Activated naive CD4-positive, alpha-beta T cell treated with anti-CD3 and anti-CD28 coated beads for 36 hours (primary cell): ENCODE measurements around the gene DUSP1. TPM values are rescaled to one million over a fixed set of nuclear protein-coding genes. Genes with fewer than 3 reads are reported as not detected.
A peak's percentile ranks its signal among the peaks of the same experiment; 100 is the strongest.
"Not testable (repeated sequence)": the region's sequence is repeated elsewhere in the genome, so short reads cannot be mapped to it uniquely, and the experiment has no call there.

Experiments used
- CTCF ChIA-PET: fragments of 350-600 bp; sonication (Branson Sonifier 250); formaldehyde crosslinking; loops from one replicate; lab custom pipeline; 2021; ENCODE audit warnings: antibody characterized with exemption; lab: Charles Lee
- DNase-seq: peaks from one replicate; pipeline ENCODE4 v3.0.0-alpha.2; 2020
- H3K27ac Mint-ChIP-seq: one replicate; pipeline ENCODE4 v1.8.0; 2021; ENCODE audit warnings: mild to moderate bottlenecking, mixed read lengths
- H3K27me3 Mint-ChIP-seq: one replicate; pipeline ENCODE4 v1.8.0; 2021; ENCODE audit warnings: low read depth, mixed read lengths
- H3K36me3 Mint-ChIP-seq: one replicate; pipeline ENCODE4 v1.8.0; 2021; ENCODE audit warnings: low read depth, mixed read lengths
- H3K4me1 Mint-ChIP-seq: one replicate; pipeline ENCODE4 v1.8.0; 2021; ENCODE audit warnings: low read depth, mixed read lengths
- H3K4me3 Mint-ChIP-seq: one replicate; pipeline ENCODE4 v1.8.0; 2021; ENCODE audit warnings: mild to moderate bottlenecking, moderate library complexity, mixed read lengths
- H3K9me3 Mint-ChIP-seq: one replicate; pipeline ENCODE4 v1.8.0; 2021; ENCODE audit warnings: mixed read lengths
- intact Hi-C: fragments of 100-400 bp; cut with micrococcal nuclease; formaldehyde crosslinking; loops from one replicate; pipeline ENCODE4 v1.15.1; 2023
- total RNA-seq, 2 experiments: library from RNA; stranded (reverse); gene quantifications; one replicate each; pipeline ENCODE4 v1.2.3, GENCODE V29; 2021

The DUSP1 gene
- total RNA-seq: 1 to 10 TPM; 7.0 to 7.3 TPM

- CTCF ChIA-PET: interaction anchor here (0.6 to 2.6 kb wide), 11 partner anchors 10 to 162 kb away, joined by 3 to 14 read pairs (median 4); no protein-coding TSS in a partner anchor
- Mint-ChIP-seq H3K27ac (peak within 1 kb of the TSS; percentile 93), H3K36me3 (peaks cover 14% of the 10 kb centered on the region), H3K4me3 (peak within 1 kb of the TSS; percentile 90), H3K9me3 (no peaks in the 10 kb centered on the region), H3K4me1 (peaks cover 66% of the 10 kb centered on the region), H3K27me3 (no peaks in the 10 kb centered on the region)
- intact Hi-C loops: loop anchor here (1.0 to 10.0 kb wide), 8 partner anchors 140 to 1114 kb away; partner anchors contain the start of genes BOD1, CPEB4, RPL26L1 and STC2
- DNase-seq: peak; percentile 96
Measured at GRCh38 chr5:172770675-172771438, at the start of gene DUSP1. TSS of gene DUSP1 (minus strand) at chr5:172771195. CDS start at chr5:172770952, 243 bp downstream.

GRCh38 chr5:172820046-172820767 is 49.2 kb upstream of the DUSP1 start:
- Mint-ChIP-seq H3K9me3 (peaks cover under 1% of the 10 kb centered on the region), H3K4me1 (peaks cover 12% of the 10 kb centered on the region), H3K27ac (no peak overlapping the region), H3K36me3 (no peaks in the 10 kb centered on the region), H3K27me3 (no peaks in the 10 kb centered on the region), H3K4me3 (no peak overlapping the region)
- DNase-seq: no peak
- CTCF ChIA-PET: no interaction called here
- intact Hi-C loops: no loop called here

GRCh38 chr5:172819569-172819968 is 48.6 kb upstream of the DUSP1 start:
- no peak overlapping the region for H3K27ac Mint-ChIP-seq
- intact Hi-C loops: no loop called here
- H3K4me1 Mint-ChIP-seq: peaks cover 12% of the 10 kb centered on the region
- no peak for DNase-seq
- H3K36me3 Mint-ChIP-seq: no peaks in the 10 kb centered on the region
- no peak overlapping the region for H3K4me3 Mint-ChIP-seq
- CTCF ChIA-PET: no interaction called here
- no peaks in the 10 kb centered on the region for H3K9me3 Mint-ChIP-seq
- H3K27me3 Mint-ChIP-seq: no peaks in the 10 kb centered on the region

- no peaks in the 10 kb centered on the region for H3K27me3 Mint-ChIP-seq
- no peak overlapping the region for H3K4me3 Mint-ChIP-seq
- H3K4me1 Mint-ChIP-seq: peaks cover 12% of the 10 kb centered on the region
- DNase-seq: no peak
- intact Hi-C loops: no loop called here
- H3K27ac Mint-ChIP-seq: no peak overlapping the region
- no peaks in the 10 kb centered on the region for H3K36me3 Mint-ChIP-seq
- CTCF ChIA-PET: no interaction called here
- H3K9me3 Mint-ChIP-seq: no peaks in the 10 kb centered on the region
Measured at GRCh38 chr5:172818081-172818480, 47.1 kb upstream of the DUSP1 start.

- DNase-seq: no peak
- H3K36me3 Mint-ChIP-seq: no peaks in the 10 kb centered on the region
- H3K4me3 Mint-ChIP-seq: no peak overlapping the region
- H3K9me3 Mint-ChIP-seq: no peaks in the 10 kb centered on the region
- intact Hi-C loops: loop anchor here (2.0 kb wide), 1 partner anchor 15 kb away; no protein-coding TSS in a partner anchor
- no peak overlapping the region for H3K27ac Mint-ChIP-seq
- no peaks in the 10 kb centered on the region for H3K27me3 Mint-ChIP-seq
- CTCF ChIA-PET: no interaction called here
- peaks cover 12% of the 10 kb centered on the region for H3K4me1 Mint-ChIP-seq
Measured at GRCh38 chr5:172817664-172818063, 46.7 kb upstream of the DUSP1 start.

- H3K4me3 Mint-ChIP-seq: no peak overlapping the region
- intact Hi-C loops: loop anchor here (1.0 to 2.0 kb wide), 2 partner anchors 10 to 16 kb away; no protein-coding TSS in a partner anchor
- CTCF ChIA-PET: no interaction called here
- H3K27me3 Mint-ChIP-seq: no peaks in the 10 kb centered on the region
- H3K4me1 Mint-ChIP-seq: peaks cover 12% of the 10 kb centered on the region
- no peak overlapping the region for H3K27ac Mint-ChIP-seq
- peak; percentile 49 for DNase-seq
- H3K9me3 Mint-ChIP-seq: no peaks in the 10 kb centered on the region
- no peaks in the 10 kb centered on the region for H3K36me3 Mint-ChIP-seq
Measured at GRCh38 chr5:172816925-172817562, 46.0 kb upstream of the DUSP1 start.

- intact Hi-C loops: loop anchor here (1.0 to 2.0 kb wide), 2 partner anchors 8 to 17 kb away; no protein-coding TSS in a partner anchor
- peaks cover 12% of the 10 kb centered on the region for H3K4me1 Mint-ChIP-seq
- no peak overlapping the region for H3K27ac Mint-ChIP-seq
- no peaks in the 10 kb centered on the region for H3K36me3 Mint-ChIP-seq
- H3K4me3 Mint-ChIP-seq: no peak overlapping the region
- H3K27me3 Mint-ChIP-seq: no peaks in the 10 kb centered on the region
- no peaks in the 10 kb centered on the region for H3K9me3 Mint-ChIP-seq
- no peak for DNase-seq
- CTCF ChIA-PET: no interaction called here
Measured at GRCh38 chr5:172815631-172816030, 44.6 kb upstream of the DUSP1 start.

- H3K27ac Mint-ChIP-seq, H3K9me3 Mint-ChIP-seq, CTCF ChIA-PET, H3K4me3 Mint-ChIP-seq, intact Hi-C loops, H3K36me3 Mint-ChIP-seq, DNase-seq, H3K27me3 Mint-ChIP-seq: not testable (repeated sequence)
- peaks cover 14% of the 10 kb centered on the region for H3K4me1 Mint-ChIP-seq
Measured at GRCh38 chr5:172810996-172811395, 40.0 kb upstream of the DUSP1 start.

- no peak overlapping the region for H3K4me3 Mint-ChIP-seq
- no peak for DNase-seq
Measured at GRCh38 chr5:172809774-172810173, 38.8 kb upstream of the DUSP1 start.

GRCh38 chr5:172807766-172808311 is 36.8 kb upstream of the DUSP1 start:
- intact Hi-C loops: loop anchor here (1.0 kb wide), 6 partner anchors 8 to 336 kb away; partner anchors contain the start of genes BNIP1 and ERGIC1
- Mint-ChIP-seq H3K27ac (peak overlapping the region; percentile 69), H3K27me3 (no peaks in the 10 kb centered on the region), H3K36me3 (no peaks in the 10 kb centered on the region), H3K9me3 (peaks cover 2% of the 10 kb centered on the region), H3K4me3 (peak overlapping the region; percentile 42), H3K4me1 (peaks cover 14% of the 10 kb centered on the region)
- CTCF ChIA-PET: interaction anchor here (0.6 to 1.7 kb wide), 9 partner anchors 10 to 338 kb away, joined by 3 to 5 read pairs (median 3); partner anchors contain the start of gene ERGIC1
- DNase-seq: no peak

More at GRCh38 chr5:172809774-172810173, 38.8 kb upstream of the DUSP1 start:
- Mint-ChIP-seq H3K27me3 (no peaks in the 10 kb centered on the region), H3K27ac (no peak overlapping the region), H3K36me3 (no peaks in the 10 kb centered on the region), H3K4me1 (peaks cover 14% of the 10 kb centered on the region), H3K9me3 (peaks cover 2% of the 10 kb centered on the region)
- CTCF ChIA-PET: no interaction called here
- intact Hi-C loops: no loop called here

- H3K27me3 Mint-ChIP-seq: no peaks in the 10 kb centered on the region
Measured at GRCh38 chr5:172806897-172807672, 36.1 kb upstream of the DUSP1 start.

More at GRCh38 chr5:172806897-172807672, 36.1 kb upstream of the DUSP1 start:
- Mint-ChIP-seq H3K9me3 (peaks cover 2% of the 10 kb centered on the region), H3K27ac (peak overlapping the region; percentile 86), H3K36me3 (no peaks in the 10 kb centered on the region), H3K4me1 (peaks cover 14% of the 10 kb centered on the region), H3K4me3 (peak overlapping the region; percentile 43)
- CTCF ChIA-PET: interaction anchor here (0.6 to 1.7 kb wide), 9 partner anchors 10 to 339 kb away, joined by 3 to 5 read pairs (median 3); partner anchors contain the start of gene ERGIC1
- intact Hi-C loops: loop anchor here (1.0 kb wide), 6 partner anchors 9 to 337 kb away; partner anchors contain the start of genes BNIP1 and ERGIC1
- peak; percentile 98 for DNase-seq
